Activated CD8-positive, alpha-beta memory T cell treated with anti-CD3 and anti-CD28 coated beads, Interleukin-2, amount 50 U/mL, for 24 hours (primary cell): ENCODE measurements around the gene POT1.

ENCODE experiments used
- DNase-seq: peaks from one replicate; pipeline ENCODE4 v3.0.0-alpha.2; 2020; ENCODE audit errors: extremely low read depth

The POT1 gene

GRCh38 chr7:124912972-124913371, 16.7 kb downstream of the POT1 start:
- DNase-seq = no peak

GRCh38 chr7:124909808-124910207, 19.8 kb downstream of the POT1 start:
- DNase-seq = no peak

DNA sequence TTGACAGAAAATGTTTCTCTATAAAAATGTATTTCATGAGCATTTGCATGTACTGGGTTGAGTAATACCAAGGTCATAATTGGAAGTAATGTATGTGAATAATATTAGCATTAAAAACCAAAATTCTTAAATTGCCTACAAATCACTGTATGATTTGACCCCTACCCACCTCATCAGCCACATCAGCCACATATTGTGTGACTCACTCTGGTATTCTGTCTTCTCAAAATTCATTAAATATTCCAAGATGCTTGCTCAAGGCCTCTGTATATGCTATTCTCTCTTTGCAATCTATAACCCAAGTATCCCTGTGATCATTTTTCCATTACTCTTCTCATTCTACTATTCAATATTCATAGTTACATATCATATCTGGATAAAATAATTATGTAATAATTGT, 21.4 kb downstream of the POT1 start:
- DNase-seq = no peak

DNA sequence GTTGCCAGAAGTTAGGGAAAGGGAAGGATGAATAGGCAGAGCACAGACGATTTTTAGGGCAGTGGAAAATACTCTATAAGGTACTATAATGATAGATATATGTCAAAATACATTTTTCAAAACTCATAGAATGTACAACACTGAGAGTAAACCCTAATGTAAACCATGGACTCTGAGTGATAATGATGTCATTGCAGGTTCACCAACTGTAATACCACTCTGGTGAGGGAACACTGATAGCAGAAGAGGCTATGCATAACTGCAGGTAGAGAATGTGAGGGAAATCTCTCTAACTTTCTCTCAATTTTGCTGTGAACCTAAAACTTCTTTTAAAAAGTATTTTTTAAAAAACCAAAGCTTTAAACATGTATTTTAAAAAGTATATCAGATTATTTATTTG, 22.1 kb downstream of the POT1 start:
- DNase-seq = no peak

DNA sequence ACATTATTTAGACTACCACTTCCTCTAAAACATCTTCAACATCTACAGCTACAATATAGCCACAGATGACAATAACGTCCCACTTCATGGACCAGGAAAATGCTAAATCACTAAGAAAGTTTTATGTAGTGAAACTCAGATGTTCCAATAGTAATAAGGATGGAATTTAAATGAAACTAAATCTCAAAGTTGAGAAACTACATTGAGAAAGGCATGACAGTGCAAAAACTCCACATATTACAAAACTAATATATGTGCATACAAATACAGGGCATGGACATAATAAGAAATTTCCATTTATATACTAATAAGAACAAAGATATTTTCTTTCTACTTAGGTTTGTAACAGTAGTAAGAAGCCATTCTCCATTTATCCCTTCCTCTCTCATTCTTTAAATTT, 31.1 kb downstream of the POT1 start:
- DNase-seq = no peak

- DNase-seq = no peak
Observed at GRCh38 chr7:124896001-124896400, 33.6 kb downstream of the POT1 start.

GRCh38 chr7:124893140-124893827, 36.3 kb downstream of the POT1 start:
- no peak for DNase-seq

DNA sequence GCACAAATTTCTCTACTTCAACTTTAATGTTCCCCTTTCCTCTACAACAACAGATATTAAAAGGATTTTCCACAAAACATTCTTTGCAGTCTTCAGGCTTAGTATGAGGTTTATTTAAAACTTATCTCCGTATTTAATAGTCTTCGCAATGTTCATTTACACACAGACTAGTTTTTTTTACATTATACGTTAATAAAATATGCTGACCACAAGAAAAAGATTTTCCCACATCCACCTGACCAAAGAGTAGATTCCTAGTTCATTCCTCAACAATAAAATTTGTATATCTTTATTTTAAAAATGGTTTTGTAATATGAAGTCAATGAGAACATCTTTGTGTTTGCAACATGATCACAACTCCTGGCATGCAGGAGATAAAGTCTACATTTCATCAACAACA, 42.4 kb downstream of the POT1 start:
- no peak for DNase-seq

GRCh38 chr7:124881981-124882380, 47.6 kb downstream of the POT1 start:
- DNase-seq = no peak

DNA sequence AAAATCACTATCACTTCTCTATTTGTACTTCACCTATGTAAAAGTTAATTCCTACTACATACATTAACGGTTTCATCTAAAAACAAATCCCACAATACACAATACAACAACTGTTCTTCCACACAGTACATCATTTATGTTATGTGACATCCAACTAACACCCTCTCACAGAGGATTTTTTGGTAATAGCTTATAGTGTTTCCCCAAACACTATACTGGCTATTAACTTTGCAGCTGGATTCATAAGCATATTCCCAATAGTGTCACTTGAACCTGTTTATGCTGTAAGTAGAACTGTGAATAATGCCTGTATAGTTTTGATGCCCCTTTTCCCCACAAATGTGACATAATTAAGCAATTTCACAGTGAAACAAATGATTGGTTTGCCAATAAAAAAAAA, 49.9 kb downstream of the POT1 start:
- no peak for DNase-seq

DNA sequence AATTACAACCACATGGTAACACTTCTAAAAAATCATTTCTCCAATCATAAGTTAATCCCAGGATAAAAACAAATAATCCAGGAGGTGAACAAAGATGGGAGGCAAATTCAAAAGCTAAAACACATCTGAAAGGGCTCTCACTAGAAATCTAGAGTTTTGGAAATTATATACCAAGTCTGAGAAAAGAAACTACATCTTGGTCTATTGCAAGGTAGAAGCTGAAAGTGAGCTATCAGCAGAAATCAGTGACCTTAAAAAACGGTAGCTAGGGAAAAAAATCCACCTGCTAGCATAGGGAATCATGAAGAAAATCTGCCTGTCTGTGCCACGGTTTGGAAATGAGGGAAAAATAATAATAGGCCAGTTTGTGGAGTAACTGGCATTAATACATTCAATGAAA, 50.5 kb downstream of the POT1 start:
- no peak for DNase-seq

GRCh38 chr7:124874644-124875163, 54.9 kb downstream of the POT1 start:
- DNase-seq = no peak

DNA sequence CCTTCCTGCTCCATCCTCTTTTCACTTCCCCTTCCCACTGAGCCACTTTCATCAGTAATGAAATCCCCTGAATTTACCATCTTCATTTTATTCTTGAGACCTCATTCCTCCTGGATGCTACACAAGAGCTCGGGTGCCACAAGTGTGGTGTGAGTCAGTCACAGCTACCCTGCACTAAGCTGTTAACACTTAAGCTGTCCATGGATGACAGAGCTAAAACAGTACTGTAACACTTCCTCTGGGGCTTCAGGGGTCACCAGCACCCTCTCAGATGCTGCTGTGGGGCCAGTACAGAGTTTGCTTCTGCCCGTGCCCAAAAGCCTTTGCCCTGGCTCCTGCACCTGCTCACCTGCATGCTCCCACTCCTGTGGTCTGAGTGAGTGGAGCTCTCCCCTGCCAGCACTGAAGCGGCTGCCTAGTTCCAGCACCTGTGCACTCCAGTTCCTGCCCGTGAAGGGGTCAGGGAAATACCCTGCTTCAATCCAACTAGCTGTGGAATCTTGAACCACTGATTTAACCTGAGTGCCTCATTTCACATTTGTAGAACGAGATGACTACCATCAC, 71.9 kb downstream of the POT1 start:
- DNase-seq = no peak

GRCh38 chr7:124856299-124856888, 73.2 kb downstream of the POT1 start:
- DNase-seq = no peak

DNA sequence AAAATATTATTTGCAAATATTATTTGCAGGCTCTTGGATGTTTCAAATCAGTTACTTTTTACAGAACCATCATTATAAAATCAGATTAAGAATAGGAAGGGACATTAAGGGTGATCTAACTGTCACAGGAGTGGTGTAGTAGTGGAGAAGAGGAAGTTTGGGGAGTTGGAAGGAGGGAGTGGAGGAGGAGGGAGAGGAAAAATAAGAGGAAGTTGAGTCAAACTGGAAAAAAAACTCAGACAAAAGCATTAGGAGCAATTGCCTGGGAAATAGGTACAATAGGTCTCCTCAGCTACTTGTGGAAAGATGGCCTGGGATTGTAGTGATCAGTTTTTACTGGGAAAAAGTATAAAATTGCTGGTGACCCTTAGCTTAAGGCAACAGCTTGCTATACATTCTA, 86.3 kb downstream of the POT1 start:
- no peak for DNase-seq

- no peak for DNase-seq
Observed at GRCh38 chr7:124840435-124840834, 89.2 kb downstream of the POT1 start.

DNA sequence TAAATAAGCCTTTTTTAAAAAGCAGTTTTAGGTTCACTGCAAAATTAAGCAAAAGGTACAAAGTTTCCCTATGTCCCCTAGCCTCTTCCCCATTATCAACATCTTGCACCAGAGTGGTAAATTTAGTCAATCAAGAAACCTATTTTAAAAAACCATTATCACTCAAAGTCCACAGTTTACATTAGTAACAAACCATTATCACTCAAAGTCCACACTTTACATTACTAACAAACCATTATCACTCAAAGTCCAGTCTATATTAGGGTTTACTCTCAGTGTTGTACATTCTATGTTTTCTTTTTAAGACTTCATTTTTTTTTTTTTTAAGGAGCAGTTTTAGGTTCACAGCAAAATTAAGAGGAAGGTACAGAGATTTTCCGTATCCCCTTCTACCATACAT, 89.9 kb downstream of the POT1 start:
- DNase-seq = no peak

- no peak for DNase-seq
Observed at GRCh38 chr7:124836173-124836572, 93.5 kb downstream of the POT1 start.

DNA sequence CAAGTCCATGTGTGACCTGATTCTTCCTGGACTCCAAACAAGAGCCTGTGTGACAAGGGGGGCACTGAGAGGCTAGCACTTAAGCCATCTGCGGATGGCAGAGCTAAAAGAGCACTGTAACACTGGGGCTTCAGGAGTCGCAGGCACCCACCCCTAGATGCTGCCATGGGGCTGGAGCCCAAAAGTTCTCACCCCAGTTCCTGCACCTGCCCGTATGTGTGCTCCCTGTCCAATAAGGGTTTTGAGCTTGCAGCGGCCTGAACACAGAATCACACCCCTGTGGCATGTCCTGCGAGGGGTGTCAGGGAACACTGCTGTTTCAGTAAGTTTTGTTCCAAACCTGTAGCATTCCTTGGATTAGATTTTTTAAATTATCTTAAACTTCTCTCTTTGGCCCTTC, 110.8 kb downstream of the POT1 start:
- no peak for DNase-seq

GRCh38 chr7:124813994-124814798, 115.4 kb downstream of the POT1 start:
- DNase-seq = no peak

GRCh38 chr7:124812764-124813163, 116.9 kb downstream of the POT1 start:
- no peak for DNase-seq

- DNase-seq = no peak
Observed at GRCh38 chr7:124811341-124811740, 118.3 kb downstream of the POT1 start.

DNA sequence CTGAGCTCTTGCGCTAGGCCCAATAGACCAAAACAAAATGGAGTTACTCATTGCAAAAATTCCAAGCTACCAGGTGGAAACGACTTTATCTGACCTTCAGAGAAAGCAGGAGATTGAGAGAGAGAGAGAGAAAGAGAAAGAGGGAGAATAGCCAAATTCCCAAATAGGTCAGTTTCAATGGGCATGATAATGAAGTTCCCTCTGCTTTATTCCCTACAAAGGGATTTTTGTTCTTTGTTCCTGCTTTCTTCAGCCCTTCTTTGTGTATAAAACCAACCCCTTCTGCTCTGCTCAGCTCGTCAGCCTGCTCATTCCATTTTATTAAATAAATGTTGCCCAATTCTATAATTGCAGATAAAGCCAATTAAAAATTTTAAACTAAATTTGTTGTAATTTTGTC, 119.0 kb downstream of the POT1 start:
- DNase-seq = no peak
